Measurements from ENCODE around the gene PAPOLG.

- TF ChIP-seq CTCF (IDR thresholded peaks at IDR 0.05) (no peak), POLR2A (IDR thresholded peaks at IDR 0.05) (no peak), POLR2AphosphoS5 (IDR thresholded peaks at IDR 0.05; ENCODE audit: insufficient read depth in 1 of 2, low read depth in 1 of 2) (no peak)
Observed at GRCh38 chr2:60794271-60794863, 38.3 kb downstream of the PAPOLG start.
